Neural crest cell (in vitro differentiated cells): ENCODE results near the gene TEX9. TPM values are rescaled to one million over a fixed set of nuclear protein-coding genes. Genes with fewer than 3 reads are reported as not detected.
"Not testable (repeated sequence)": the region's sequence is repeated elsewhere in the genome, so short reads cannot be mapped to it uniquely, and the experiment has no call there.

Experiments used
- DNase-seq: peaks from one replicate; pipeline ENCODE4 v3.0.0; 2021; ENCODE audit warnings: low read depth, mixed read lengths, low spot score
- H3K27ac Mint-ChIP-seq: one replicate; pipeline ENCODE4 v1.8.0; 2021; ENCODE audit warnings: mild to moderate bottlenecking, mixed read lengths; ENCODE audit not compliant: unreplicated experiment
- H3K27me3 Mint-ChIP-seq: 2 replicates; pipeline ENCODE4 v1.8.0; 2021; ENCODE audit warnings: low read depth, mild to moderate bottlenecking, mixed read lengths
- H3K36me3 Mint-ChIP-seq: 2 replicates; pipeline ENCODE4 v1.8.0; 2021; ENCODE audit warnings: low read depth, mild to moderate bottlenecking, mixed read lengths
- H3K4me1 Mint-ChIP-seq: 2 replicates; pipeline ENCODE4 v1.8.0; 2021; ENCODE audit warnings: mixed read lengths
- H3K4me3 Mint-ChIP-seq: one replicate; pipeline ENCODE4 v1.8.0; 2021; ENCODE audit warnings: mild to moderate bottlenecking, mixed read lengths
- H3K9me3 Mint-ChIP-seq: 2 replicates; pipeline ENCODE4 v1.8.0; 2021; ENCODE audit warnings: mixed read lengths
- CTCF ChIP-seq: fragments of 200-600 bp; sonication (generic); conservative IDR thresholded peaks from 2 replicates; pipeline ENCODE4 v1.5.0; 2021; ENCODE audit warnings: antibody characterized with exemption, mild to moderate bottlenecking
- total RNA-seq: library from RNA; stranded (reverse); gene quantifications from 2 replicates; pipeline ENCODE4 v1.2.1, GENCODE V29; 2021

TEX9 gene
- total RNA-seq, 1 donor from 2014 or later: 17.9 TPM

GRCh38 chr15:56383010-56383409, 17.8 kb downstream of the TEX9 start:
- Mint-ChIP-seq H3K4me3 (no peak overlapping the region), H3K27ac (no peak overlapping the region), H3K27me3 (no peaks in the 10 kb centered on the region), H3K9me3 (peaks cover 18% of the 10 kb centered on the region), H3K4me1 (no peaks in the 10 kb centered on the region), H3K36me3 (peaks cover 45% of the 10 kb centered on the region)
- no peak for TF ChIP-seq CTCF
- no peak for DNase-seq

GRCh38 chr15:56385908-56386307, 20.7 kb downstream of the TEX9 start:
- H3K4me1 Mint-ChIP-seq: no peaks in the 10 kb centered on the region
- no peak overlapping the region for H3K27ac Mint-ChIP-seq
- H3K9me3 Mint-ChIP-seq: peaks cover 9% of the 10 kb centered on the region
- no peak for TF ChIP-seq CTCF
- H3K27me3 Mint-ChIP-seq: no peaks in the 10 kb centered on the region
- H3K4me3 Mint-ChIP-seq: no peak overlapping the region
- H3K36me3 Mint-ChIP-seq: peaks cover 25% of the 10 kb centered on the region
- no peak for DNase-seq

- Mint-ChIP-seq H3K9me3 (peaks cover 10% of the 10 kb centered on the region), H3K27me3 (no peaks in the 10 kb centered on the region), H3K36me3 (peaks cover 31% of the 10 kb centered on the region), H3K4me3 (no peak overlapping the region), H3K27ac (no peak overlapping the region), H3K4me1 (no peaks in the 10 kb centered on the region)
- DNase-seq: no peak
- no peak for TF ChIP-seq CTCF
These were observed 25.6 kb downstream of the TEX9 start for GRCh38 chr15:56390739-56391267.

GRCh38 chr15:56393277-56393676, 28.1 kb downstream of the TEX9 start:
- H3K4me1 Mint-ChIP-seq: no peaks in the 10 kb centered on the region
- peaks cover 39% of the 10 kb centered on the region for H3K36me3 Mint-ChIP-seq
- H3K9me3 Mint-ChIP-seq: peaks cover 9% of the 10 kb centered on the region
- TF ChIP-seq CTCF: no peak
- no peak overlapping the region for H3K4me3 Mint-ChIP-seq
- no peak for DNase-seq
- no peak overlapping the region for H3K27ac Mint-ChIP-seq
- no peaks in the 10 kb centered on the region for H3K27me3 Mint-ChIP-seq

- no peak for TF ChIP-seq CTCF
- Mint-ChIP-seq H3K9me3 (peaks cover 12% of the 10 kb centered on the region), H3K4me1 (no peaks in the 10 kb centered on the region), H3K27me3 (no peaks in the 10 kb centered on the region), H3K36me3 (peaks cover 46% of the 10 kb centered on the region), H3K27ac (no peak overlapping the region), H3K4me3 (no peak overlapping the region)
- no peak for DNase-seq
These were observed 29.7 kb downstream of the TEX9 start for GRCh38 chr15:56394909-56395308.

- H3K36me3 Mint-ChIP-seq: peaks cover 56% of the 10 kb centered on the region
- not testable (repeated sequence) for H3K27me3 Mint-ChIP-seq, DNase-seq, H3K4me3 Mint-ChIP-seq, H3K4me1 Mint-ChIP-seq, H3K27ac Mint-ChIP-seq
- peaks cover 19% of the 10 kb centered on the region for H3K9me3 Mint-ChIP-seq
These were observed 32.1 kb downstream of the TEX9 start for GRCh38 chr15:56397325-56397724.

GRCh38 chr15:56399209-56399608, 34.0 kb downstream of the TEX9 start:
- H3K9me3 Mint-ChIP-seq: peaks cover 24% of the 10 kb centered on the region
- H3K4me1 Mint-ChIP-seq, H3K27me3 Mint-ChIP-seq, H3K4me3 Mint-ChIP-seq, H3K27ac Mint-ChIP-seq, DNase-seq: not testable (repeated sequence)
- H3K36me3 Mint-ChIP-seq: peaks cover 59% of the 10 kb centered on the region
